ENCODE results near the gene BRINP2.
"Not testable (repeated sequence)": the region's sequence is repeated elsewhere in the genome, so short reads cannot be mapped to it uniquely, and the experiment has no call there.

Gene BRINP2

GRCh38 chr1:177278626-177279390, 108.0 kb downstream of the BRINP2 start:
- DNase-seq = no peak

GRCh38 chr1:177281901-177282300, 111.1 kb downstream of the BRINP2 start:
- no peak for DNase-seq

GRCh38 chr1:177282976-177283375, 112.2 kb downstream of the BRINP2 start:
- DNase-seq = no peak

- no peak for DNase-seq
Observed at GRCh38 chr1:177283380-177283779, 112.6 kb downstream of the BRINP2 start.

- DNase-seq = no peak
Observed at GRCh38 chr1:177286396-177286795, 115.6 kb downstream of the BRINP2 start.

DNA sequence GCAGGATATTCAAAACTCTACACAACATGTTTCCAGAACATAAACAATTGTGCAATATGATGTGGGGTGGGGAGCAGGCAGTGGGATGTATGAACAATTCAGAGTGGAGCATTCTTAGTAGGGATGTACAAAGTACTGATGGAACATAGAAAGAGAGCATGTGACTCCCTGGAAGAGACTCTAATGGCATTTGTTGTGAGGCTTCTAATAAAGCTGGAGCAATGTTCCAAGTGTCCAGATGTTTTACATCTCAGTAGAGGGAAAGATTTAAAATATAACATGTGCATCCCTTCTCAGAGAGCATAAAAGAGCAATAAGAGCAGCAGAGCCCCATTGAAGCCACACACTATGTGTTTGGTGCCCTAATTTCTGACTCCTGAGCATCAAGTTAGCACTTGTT, 116.5 kb downstream of the BRINP2 start:
- no peak for DNase-seq

DNA sequence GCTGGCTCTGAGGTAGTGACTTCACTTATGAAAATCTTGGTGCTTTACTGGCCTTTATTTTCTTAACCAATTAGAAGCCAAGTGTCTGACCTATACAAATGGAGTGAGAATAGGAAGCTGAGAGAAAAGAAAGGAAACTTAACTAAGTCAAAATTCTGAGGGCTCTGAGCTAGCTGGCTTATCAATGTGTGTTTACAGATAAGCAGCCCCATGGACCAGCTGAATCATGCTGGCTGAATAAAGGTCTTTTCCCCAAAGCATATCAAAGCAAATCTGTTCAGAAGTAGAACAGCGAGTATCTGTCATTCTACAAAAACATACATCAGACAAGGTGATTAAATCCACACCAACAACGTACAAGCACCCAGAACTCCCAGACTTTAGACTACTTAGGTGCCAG, 117.2 kb downstream of the BRINP2 start:
- DNase-seq = no peak

GRCh38 chr1:177289532-177289931, 118.8 kb downstream of the BRINP2 start:
- DNase-seq = no peak

GRCh38 chr1:177300431-177300830, 129.7 kb downstream of the BRINP2 start:
- DNase-seq = no peak

DNA sequence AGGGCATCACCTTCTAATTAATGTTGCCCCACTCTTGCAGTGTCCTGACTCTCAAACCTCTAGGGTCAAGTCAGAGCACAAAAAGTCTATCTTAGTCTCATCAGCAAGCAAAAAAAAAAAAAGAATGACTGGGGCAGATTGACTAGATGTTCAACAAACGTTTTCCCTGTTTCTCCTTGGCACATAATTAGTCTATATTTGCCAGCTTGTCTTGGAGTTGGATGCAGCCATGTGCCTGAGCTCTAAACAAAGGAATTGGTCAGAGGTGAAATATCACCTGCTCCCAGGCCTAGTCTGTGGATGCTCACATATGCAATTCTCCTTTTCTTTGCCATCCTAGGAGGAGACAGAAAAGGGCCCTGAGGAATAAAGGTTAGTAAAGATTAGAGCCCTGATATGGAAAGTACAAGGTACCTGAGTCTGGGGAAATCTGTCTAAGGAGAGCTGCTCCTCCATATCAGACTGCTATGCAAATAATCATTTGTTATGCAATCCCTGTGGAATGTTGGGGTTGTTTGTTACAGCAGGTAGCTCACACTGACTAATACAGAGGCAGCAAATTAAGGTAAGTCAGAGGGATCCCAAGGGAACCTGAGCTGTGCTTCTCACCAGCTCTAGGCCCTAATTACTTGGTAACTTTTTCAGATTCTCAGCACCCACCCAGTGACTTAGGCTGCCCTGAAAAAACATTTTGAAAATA, 130.8 kb downstream of the BRINP2 start:
- DNase-seq = no peak

- no peak for DNase-seq
Observed at GRCh38 chr1:177302357-177303044, 131.7 kb downstream of the BRINP2 start.

DNA sequence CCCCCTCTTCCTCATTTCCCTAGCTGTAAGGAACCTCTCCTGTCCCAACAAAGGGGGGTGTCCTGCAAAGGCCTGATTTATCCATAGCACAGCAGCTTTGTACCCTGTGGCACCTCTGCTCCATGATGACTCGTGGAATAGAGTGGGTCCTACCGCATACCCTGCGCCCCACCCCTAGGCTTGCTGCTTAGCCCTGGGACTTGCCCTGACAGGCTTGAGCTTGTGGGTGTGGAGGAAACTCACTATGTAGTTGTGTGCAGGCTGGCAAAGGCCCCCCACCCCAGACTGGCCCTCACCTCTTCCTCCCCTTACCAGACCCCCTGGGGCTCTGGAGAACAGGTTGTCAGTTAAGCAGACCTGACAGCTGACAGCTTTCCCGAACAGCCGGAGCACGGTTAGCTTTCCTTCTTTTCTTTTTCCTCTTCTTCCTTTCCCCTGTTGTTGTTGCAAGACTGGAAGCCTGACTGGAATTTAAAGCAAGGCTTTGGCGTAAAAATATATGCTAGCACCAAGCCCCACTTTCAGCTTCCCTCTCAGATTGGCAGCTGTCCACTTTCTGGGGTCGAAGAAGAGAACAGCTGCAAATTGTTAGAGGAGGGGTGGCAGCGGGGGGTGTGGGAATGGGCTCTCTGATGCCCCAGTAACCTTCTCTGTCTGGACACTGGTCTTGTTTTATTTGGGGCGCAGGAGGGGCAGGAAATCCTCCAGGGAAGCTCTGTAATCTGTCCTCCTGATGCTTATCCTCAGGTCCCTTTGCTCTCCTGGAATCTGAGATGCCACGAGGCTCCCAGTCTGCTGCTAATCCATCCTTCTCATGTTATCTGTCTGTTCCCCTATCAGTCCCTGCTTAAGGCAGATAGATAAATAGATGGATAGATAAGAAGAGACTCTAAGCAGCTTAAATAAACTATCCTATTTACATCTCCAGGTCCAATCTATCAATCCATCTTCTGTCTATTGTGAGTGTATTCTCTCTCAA, 134.6 kb downstream of the BRINP2 start:
- no peak for DNase-seq

DNA sequence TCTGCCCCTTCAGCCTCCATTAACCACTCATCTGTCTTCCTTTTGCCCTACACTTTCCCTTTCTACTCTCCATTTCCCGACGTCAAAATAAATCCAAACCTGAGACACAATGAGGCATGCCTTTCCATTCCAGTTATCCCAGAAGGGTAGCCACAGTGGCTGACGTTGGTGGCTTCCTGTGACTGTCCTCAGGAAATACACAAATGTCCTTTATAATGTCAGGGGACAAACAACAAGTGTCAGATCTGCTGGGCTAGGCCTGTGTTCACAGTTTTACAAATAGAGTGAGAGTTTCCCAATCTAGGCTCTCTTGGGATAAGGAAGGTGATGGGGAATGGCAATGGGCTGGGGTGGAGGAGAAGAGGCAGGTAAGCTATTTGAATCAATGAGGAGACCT, 135.3 kb downstream of the BRINP2 start:
- DNase-seq = no peak

DNA sequence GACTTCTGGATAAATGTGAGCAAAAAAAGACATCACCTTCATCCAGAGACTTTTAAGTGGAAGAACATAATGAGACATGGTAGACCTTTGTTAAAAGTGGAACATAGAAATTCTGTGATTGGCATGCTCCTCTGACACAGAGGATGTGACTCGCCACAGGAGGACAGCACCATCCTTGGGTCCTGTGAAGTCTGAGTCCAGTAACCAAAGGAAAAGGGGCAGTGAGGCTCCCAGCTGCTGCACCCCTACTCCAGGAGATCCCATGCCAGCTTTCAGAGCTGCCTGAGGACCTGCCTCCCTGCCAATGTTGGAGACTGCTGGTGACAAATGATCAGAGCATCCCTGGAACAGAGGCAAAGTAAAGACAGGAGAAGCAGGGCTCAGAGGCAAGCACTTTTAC, 136.2 kb downstream of the BRINP2 start:
- no peak for DNase-seq

GRCh38 chr1:177307771-177308170, 137.0 kb downstream of the BRINP2 start:
- DNase-seq = no peak

- DNase-seq = no peak
Observed at GRCh38 chr1:177309880-177310279, 139.1 kb downstream of the BRINP2 start.

GRCh38 chr1:177310326-177310725, 139.6 kb downstream of the BRINP2 start:
- no peak for DNase-seq

- no peak for DNase-seq
Observed at GRCh38 chr1:177311111-177311510, 140.4 kb downstream of the BRINP2 start.

GRCh38 chr1:177311586-177311985, 140.8 kb downstream of the BRINP2 start:
- DNase-seq = no peak

- DNase-seq = no peak
Observed at GRCh38 chr1:177315261-177315660, 144.5 kb downstream of the BRINP2 start.

GRCh38 chr1:177315761-177316160, 145.0 kb downstream of the BRINP2 start:
- DNase-seq = no peak

DNA sequence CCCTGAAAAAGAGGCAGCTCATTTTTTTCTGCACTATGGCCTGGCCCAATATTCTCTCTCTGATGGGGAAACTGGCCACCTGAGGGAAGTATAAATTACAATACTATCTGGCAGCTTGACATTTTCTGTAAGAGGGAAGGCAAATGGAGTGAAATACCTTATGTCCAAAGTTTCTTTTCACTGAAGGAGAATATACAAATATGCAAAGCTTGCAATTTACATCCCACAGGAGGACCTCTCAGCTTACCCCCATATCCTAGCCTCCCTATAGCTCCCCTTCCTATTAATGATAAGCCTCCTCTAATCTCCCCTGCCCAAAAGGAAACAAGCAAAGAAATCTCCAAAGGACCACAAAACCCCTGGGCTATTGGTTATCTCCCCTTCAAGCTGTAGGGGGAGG, 150.7 kb downstream of the BRINP2 start:
- DNase-seq = not testable (repeated sequence)

DNA sequence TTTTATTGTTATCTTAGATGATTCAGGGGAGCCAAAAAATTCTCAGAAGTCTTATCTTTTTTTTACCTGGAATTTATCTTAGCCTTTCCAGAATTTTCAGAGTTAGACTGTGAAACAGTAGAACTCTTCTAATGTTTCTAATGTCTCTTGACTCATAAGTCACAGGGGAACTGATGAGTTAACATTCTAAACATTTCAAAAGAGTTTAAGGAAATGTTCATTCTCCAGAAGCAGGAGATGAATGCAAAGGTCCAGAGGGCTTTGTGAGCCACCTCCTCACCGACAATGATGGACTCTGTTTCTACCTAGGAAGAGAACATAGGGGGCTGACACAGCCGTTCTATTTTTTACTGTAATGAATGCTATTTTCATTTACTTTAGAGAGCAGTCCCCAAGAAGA, 157.5 kb downstream of the BRINP2 start:
- DNase-seq = no peak
